Mesothelial cell of epicardium (in vitro differentiated cells): ENCODE measurements around the gene ECE1. TPM values are rescaled to one million over a fixed set of nuclear protein-coding genes. Genes with fewer than 3 reads are reported as not detected.

Experiments used
- DNase-seq, 2 experiments: peaks; one replicate each; pipeline ENCODE4 v3.0.0; 2021; ENCODE audit warnings: low spot score in 2 of 2; ENCODE audit not compliant: unreplicated experiment in 2 of 2
- H3K27ac Mint-ChIP-seq: 2 replicates; pipeline ENCODE4 v1.8.0; 2021; ENCODE audit warnings: mixed read lengths
- H3K27me3 Mint-ChIP-seq: 2 replicates; pipeline ENCODE4 v1.8.0; 2021; ENCODE audit warnings: low read depth, mixed read lengths
- H3K36me3 Mint-ChIP-seq: 2 replicates; pipeline ENCODE4 v1.8.0; 2021; ENCODE audit warnings: mixed read lengths
- H3K4me1 Mint-ChIP-seq: 2 replicates; pipeline ENCODE4 v1.8.0; 2021; ENCODE audit warnings: mixed read lengths
- H3K4me3 Mint-ChIP-seq: 2 replicates; pipeline ENCODE4 v1.8.0; 2021; ENCODE audit warnings: mild to moderate bottlenecking, moderate library complexity, mixed read lengths
- H3K9me3 Mint-ChIP-seq: 2 replicates; pipeline ENCODE4 v1.8.0; 2021; ENCODE audit warnings: mixed read lengths
- total RNA-seq: library from RNA; stranded (reverse); gene quantifications from 3 replicates; pipeline ENCODE4 v1.2.1, GENCODE V29; 2021
- TF ChIP-seq, protein P1 (sequence below): fragments of 200-600 bp; sonication (generic); IDR thresholded peaks from one replicate; pipeline ENCODE4 v1.5.0; 2021; ENCODE audit warnings: antibody characterized with exemption; ENCODE audit not compliant: unreplicated experiment

The ECE1 gene
- total RNA-seq, 1 donor from 2014 or later: 41.1 TPM

DNA sequence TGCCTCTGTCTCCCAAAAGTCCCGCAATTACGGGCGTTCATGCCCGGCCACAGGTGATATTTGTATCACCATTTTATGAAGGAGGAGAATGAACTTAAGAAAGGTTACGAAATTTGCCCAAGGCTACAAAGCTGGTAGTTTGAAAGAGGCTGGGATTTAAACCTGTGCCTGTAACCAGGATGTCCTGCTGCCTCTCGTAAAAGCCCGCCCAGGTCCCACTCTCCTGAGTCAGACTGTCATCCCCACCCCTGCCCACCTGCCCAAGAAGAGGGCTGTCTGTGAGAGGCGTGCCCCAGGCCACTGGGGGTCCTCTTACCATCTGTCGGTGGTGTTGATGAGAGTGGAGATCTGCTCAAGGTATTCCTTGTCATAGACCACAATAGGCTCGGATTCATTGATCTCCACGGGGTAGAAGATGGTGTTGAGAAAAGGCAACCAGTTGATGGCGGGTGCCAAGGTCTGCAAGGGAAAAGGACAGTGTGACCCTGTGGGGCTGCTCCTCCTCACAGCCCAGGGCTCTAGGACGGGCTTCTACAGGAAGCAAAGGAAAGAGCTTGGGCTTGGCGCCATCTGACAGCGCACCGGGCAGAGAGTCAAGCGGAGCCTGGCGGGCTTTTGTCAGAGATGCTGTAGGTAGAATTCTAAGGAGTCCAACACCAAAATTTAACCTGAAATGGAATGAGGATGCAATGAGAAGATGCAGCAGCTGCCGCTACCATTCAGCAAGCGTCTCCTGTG is 43.2 kb downstream of the ECE1 start:
- Mint-ChIP-seq H3K4me1 (no peaks in the 10 kb centered on the region), H3K27me3 (no peaks in the 10 kb centered on the region), H3K27ac (no peak overlapping the region), H3K4me3 (no peak overlapping the region), H3K36me3 (peaks cover 6% of the 10 kb centered on the region), H3K9me3 (peaks cover 3% of the 10 kb centered on the region)
- TF ChIP-seq, protein P1, sequence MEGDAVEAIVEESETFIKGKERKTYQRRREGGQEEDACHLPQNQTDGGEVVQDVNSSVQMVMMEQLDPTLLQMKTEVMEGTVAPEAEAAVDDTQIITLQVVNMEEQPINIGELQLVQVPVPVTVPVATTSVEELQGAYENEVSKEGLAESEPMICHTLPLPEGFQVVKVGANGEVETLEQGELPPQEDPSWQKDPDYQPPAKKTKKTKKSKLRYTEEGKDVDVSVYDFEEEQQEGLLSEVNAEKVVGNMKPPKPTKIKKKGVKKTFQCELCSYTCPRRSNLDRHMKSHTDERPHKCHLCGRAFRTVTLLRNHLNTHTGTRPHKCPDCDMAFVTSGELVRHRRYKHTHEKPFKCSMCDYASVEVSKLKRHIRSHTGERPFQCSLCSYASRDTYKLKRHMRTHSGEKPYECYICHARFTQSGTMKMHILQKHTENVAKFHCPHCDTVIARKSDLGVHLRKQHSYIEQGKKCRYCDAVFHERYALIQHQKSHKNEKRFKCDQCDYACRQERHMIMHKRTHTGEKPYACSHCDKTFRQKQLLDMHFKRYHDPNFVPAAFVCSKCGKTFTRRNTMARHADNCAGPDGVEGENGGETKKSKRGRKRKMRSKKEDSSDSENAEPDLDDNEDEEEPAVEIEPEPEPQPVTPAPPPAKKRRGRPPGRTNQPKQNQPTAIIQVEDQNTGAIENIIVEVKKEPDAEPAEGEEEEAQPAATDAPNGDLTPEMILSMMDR: no peak
- DNase-seq: no peak

DNA sequence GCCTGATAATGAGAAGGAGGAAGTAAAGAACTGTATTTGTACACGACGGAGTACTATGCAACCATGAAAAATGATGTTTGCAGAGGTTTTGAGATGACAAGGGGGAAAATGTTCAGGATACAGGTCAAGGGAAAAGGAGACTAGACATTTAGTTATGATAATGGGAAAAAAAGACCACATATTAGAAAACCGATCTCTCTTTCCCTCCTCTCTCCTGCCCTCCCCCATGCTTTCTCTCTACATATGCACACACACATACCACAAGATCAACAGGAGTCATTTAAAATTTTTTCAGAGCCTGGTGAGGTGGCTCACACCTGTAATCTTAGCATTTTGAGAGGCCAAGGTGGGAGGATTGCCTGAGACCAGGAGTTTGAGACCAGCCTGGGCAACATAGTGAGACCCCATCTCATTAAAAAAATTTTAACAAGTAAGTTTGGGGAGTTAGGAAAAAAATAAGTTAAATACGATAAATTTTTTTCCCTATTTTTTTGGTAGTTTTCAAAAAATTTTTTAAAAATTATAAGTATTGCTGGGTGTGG is 44.5 kb downstream of the ECE1 start:
- H3K9me3 Mint-ChIP-seq: peaks cover 3% of the 10 kb centered on the region
- H3K36me3 Mint-ChIP-seq: peaks cover 6% of the 10 kb centered on the region
- no peak overlapping the region for H3K27ac Mint-ChIP-seq
- no peaks in the 10 kb centered on the region for H3K4me1 Mint-ChIP-seq
- no peak overlapping the region for H3K4me3 Mint-ChIP-seq
- no peak for DNase-seq
- no peaks in the 10 kb centered on the region for H3K27me3 Mint-ChIP-seq
- TF ChIP-seq, protein P1: no peak

DNA sequence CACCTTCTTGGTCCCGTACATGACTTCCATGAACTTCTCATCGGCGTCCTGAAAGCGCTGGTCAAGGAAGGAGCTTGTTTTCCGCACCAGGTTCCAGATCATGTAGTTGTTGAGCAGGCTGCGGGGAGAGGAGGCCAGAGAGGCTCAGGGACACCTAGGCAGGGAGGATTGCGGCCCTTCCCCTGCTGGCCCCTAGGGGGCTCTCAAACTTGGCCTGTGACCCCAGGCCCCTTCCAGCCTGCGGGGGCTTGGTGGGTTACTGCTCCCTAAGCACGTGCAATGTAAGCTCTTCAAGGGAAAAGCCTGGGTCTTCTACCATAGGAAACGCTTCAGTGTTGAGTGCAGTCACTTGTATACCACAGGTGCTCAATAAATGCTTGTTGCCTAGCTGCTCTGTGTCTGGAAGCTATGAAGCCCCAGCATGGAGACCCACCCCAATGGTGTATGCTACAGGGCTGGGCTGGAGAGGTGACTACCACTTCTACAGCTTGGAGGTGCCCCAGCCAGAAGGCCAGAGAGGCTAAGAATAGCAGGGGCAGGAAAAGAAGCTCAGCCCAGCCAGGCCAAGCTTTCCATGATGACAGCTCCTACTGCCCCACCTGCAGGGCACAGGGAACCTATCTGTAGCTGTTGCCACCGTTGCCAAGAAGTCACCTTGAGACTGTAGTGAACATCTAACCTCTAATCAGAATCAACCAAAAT is 45.1 kb downstream of the ECE1 start:
- Mint-ChIP-seq H3K27ac (no peak overlapping the region), H3K4me3 (no peak overlapping the region), H3K9me3 (peaks cover 3% of the 10 kb centered on the region), H3K4me1 (no peaks in the 10 kb centered on the region), H3K27me3 (no peaks in the 10 kb centered on the region), H3K36me3 (peaks cover 6% of the 10 kb centered on the region)
- TF ChIP-seq, protein P1: no peak
- no peak for DNase-seq

DNA sequence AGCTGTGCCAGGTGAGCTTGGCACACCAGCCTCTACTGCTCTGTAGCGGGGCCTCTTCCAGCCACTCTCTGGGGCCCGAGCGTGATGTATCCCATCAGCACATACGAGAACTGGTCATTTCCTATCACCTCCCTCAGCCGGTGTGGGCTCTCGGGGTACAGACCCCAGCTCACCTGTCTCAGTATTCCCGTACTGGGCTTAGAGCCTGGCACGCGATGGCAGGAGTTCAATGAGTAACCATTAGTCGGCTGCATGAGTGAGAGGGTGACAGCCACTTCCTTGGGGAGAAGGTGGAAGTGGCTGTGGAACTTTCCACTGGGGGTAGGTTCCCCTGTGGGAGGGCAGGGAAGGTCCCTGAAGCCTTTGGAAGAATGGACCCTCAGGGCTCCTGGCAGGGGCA is 46.1 kb downstream of the ECE1 start:
- Mint-ChIP-seq H3K9me3 (peaks cover 3% of the 10 kb centered on the region), H3K27ac (no peak overlapping the region), H3K36me3 (peaks cover 4% of the 10 kb centered on the region), H3K27me3 (no peaks in the 10 kb centered on the region), H3K4me3 (no peak overlapping the region), H3K4me1 (no peaks in the 10 kb centered on the region)
- no peak for DNase-seq
- TF ChIP-seq, protein P1: no peak

DNA sequence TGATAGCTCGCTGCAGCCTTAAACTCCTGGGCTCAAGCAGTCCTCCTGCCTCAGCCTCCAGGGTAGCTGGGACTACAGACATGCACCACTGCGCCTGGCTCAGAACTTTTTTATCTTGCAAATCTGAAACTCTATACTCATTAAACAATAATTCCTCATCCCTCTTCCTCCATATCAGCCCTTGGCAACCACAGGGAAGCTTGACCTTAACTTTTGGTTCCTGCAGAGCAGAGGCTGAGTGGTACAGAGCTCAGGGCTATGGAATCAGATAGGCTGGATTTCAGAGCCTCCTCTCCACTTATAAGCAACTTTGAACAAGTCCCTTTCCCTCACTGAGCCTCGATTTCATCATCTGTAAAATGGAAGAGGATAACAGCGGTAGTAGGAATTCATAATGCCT is 47.4 kb downstream of the ECE1 start:
- no peak for DNase-seq
- H3K4me3 Mint-ChIP-seq: no peak overlapping the region
- H3K27me3 Mint-ChIP-seq: no peaks in the 10 kb centered on the region
- H3K4me1 Mint-ChIP-seq: no peaks in the 10 kb centered on the region
- peaks cover 3% of the 10 kb centered on the region for H3K9me3 Mint-ChIP-seq
- H3K36me3 Mint-ChIP-seq: peaks cover 4% of the 10 kb centered on the region
- TF ChIP-seq, protein P1: no peak
- H3K27ac Mint-ChIP-seq: no peak overlapping the region
